Measurements from ENCODE around the gene AMPD2. TPM values are rescaled to one million over a fixed set of nuclear protein-coding genes. Genes with fewer than 3 reads are reported as not detected.

The AMPD2 gene
- total RNA-seq, 1 donor from 2014 or later: 16.5 TPM

Other genes with a start within 250 kb of the AMPD2 start
- gene SORT1, start 221.9 kb upstream of the AMPD2 start, total RNA-seq: 60.6 TPM
- 86.2 TPM for gene PSMA5, start 193.4 kb upstream of the AMPD2 start, total RNA-seq
- gene SYPL2, start 153.3 kb upstream of the AMPD2 start, total RNA-seq: not detected
- gene ATXN7L2, start 135.9 kb upstream of the AMPD2 start, total RNA-seq: 2.7 TPM
- gene CYB561D1, start 125.7 kb upstream of the AMPD2 start, total RNA-seq: 7.2 TPM
- 1.2 TPM for gene AMIGO1, start 110.1 kb upstream of the AMPD2 start, total RNA-seq
- gene GPR61, start 80.0 kb upstream of the AMPD2 start, total RNA-seq: not detected
- 10.5 TPM for gene GNAI3, start 71.2 kb upstream of the AMPD2 start, total RNA-seq
- not detected for gene GNAT2, start 221 bp upstream of the AMPD2 start, total RNA-seq
- 27.3 TPM for gene GSTM4, start 36.3 kb downstream of the AMPD2 start, total RNA-seq
- gene GSTM2, start 48.2 kb downstream of the AMPD2 start, total RNA-seq: 17.7 TPM
- gene GSTM1, start 68.0 kb downstream of the AMPD2 start, total RNA-seq: not detected
- 0.36 TPM for gene GSTM5, start 92.4 kb downstream of the AMPD2 start, total RNA-seq
- 19.4 TPM for gene GSTM3, start 121.2 kb downstream of the AMPD2 start, total RNA-seq
- gene EPS8L3, start 144.1 kb downstream of the AMPD2 start, total RNA-seq: not detected

All from esophagus mucosa (tissue), 1 donor.